NK-92 (cell line): ENCODE results near the gene BCAS3.

Source experiments
- DNase-seq: peaks from one replicate; lab custom pipeline; 2025; ENCODE audit not compliant: unreplicated experiment; lab: John Stamatoyannopoulos, UW

The BCAS3 gene

DNA sequence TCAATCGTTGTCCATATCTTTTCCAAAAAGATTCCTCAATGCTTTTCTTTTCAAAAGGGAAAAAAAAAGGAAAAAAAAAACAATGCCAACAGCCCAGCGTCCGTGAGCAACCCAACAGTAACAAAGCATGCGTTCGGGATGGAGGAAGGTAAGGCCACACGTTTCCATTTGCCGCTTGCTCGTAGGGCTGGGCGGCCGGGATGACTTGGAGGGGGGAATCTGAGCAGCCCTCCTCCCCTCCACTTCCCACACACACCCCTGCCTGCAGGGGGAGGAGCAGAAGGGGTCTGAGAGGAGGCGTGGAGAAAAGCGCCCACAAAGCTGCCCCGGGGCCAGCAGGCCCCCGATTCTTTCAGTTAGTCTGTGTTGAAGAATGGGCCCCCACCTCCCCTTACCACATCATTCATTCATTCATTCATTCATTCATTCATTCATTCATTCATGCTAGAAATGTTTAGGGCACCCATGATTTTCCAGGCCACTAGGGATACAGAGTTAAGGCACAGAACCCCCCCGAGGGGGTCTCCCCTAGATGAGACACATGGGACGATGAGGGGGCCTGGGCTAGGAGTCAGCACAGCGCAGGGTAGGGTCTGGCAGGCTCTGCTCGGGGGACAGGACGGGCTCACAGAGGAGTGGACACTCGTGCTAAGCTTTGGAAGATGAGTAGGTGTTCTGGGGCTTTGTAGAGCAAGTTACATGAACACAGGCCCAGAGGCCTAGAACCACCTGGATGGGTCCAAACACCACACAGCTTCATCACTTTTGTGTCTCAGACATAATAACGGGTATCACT lies 711.1 kb downstream of the BCAS3 start:
- DNase-seq = no peak

DNA sequence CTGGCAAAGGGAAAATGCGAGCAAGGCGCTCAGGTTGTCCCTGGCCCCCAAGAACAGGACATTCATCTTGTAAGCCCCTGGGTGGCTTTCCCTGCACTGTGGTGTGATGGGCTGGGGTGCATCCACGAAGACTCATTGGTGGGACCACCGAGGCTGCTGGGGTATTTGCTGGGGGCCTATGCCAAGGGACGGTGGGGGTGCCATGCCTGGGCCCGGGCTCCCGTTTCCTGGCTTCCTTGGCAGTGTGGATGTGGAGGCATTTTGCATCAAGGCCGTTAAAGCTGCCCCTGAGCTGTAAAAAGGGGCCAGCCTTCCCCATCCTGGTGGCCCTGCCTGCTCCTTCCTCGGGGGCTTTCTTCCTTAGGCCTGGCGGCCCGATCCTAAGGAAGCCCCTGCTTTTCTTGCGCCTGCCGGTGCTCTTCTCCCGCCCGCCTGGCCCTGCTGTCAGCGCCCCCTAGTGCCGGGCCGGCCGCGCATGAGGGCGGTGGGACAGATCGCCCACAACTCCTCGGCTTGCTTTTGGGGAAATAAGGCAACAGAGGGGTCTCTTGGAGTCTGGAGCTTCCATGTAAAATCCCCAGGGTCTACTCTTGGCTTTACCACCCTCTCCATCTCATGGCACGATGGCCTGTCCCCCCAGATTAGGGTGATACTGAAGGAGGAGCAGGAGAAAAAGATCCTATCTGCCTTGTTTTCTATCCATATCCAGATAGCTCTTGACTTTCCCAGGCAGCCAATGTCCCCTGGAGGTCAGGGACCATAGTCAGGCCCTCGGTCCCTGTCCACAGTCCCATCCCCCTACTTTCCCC lies 712.2 kb downstream of the BCAS3 start:
- no peak for DNase-seq

DNA sequence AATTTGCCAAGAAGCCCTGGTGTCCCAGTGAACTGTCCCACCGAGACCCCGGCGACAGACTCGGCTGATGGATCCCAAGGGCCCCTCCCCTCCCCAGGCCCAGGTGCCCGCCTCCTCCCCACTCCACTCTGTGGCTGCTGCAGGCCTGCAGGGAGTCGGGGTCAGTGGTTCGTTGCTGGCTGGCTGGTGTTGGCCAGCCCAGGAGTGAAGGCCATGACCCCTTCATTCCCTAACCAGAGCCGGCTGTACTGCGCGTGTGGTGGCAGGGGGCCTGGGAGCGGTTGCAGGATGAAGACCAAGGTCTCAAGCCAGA lies 712.8 kb downstream of the BCAS3 start:
- no peak for DNase-seq

DNA sequence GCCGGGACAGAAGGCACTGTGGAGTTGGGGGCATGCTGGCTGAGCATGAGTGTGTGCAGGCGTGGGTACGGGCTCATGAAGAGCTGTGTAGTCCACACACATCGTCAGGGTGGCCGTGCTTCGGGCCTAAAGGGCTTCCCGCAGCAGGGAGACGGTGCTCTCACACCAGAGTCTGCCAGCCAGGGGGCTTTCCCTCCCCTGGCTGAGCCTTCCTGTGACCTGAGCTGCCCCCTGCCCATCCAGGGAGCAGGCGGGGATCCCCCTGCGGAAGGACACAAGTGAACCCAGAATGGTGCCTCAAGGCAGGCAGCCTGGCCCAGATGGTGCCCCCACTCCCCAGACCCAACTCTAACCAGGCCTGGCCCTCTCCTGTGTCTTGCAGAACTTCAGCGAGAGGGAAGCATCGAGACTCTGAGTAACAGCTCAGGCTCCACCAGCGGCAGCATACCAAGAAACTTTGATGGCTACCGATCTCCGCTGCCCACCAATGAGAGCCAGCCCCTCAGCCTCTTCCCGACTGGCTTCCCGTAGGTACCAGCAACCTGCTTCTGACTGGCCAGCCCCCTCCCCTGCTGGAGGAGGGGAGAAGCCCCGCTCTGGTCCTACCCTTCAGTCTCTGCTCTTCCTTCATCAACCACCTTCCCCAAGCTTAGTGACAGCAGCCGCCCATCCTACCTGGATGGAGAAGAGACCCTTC lies 714.1 kb downstream of the BCAS3 start:
- DNase-seq = no peak

DNA sequence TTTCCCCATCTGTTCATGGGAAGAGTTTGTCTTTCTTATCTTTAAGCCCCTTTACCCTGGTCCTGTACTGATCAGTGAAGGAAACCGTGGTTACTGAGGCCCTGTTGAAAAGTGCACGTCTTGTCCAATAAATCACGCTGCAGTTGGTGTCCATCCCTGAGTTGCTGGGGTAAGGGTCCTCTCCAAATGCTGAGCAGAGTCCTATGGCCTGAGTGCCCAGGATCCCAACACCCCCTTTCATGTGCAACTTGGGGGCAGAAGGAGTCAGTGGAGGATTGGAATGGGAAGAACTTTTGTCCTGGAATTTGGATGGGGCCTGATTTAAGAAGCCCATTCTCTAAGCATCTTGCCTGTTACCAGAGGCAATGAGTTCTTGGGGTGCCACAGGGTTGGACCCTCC lies 715.0 kb downstream of the BCAS3 start:
- DNase-seq = no peak

DNA sequence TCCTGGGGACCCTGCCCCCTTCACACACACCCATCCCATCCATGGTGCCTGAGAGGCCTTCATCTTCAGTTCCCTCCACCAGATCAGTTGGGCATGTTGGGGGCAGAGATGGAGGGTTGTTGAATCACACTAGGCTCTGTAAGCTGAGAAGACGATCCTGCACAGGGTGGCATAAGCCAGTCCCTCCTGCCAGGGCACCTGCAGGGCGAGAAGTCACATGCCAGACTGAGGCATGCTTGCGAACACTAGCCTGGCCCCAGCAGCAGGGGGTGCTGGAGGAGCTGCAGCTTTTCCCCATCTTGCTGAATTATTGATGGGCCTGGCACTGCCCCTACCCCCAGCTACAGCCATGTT lies 715.9 kb downstream of the BCAS3 start:
- DNase-seq = no peak

DNA sequence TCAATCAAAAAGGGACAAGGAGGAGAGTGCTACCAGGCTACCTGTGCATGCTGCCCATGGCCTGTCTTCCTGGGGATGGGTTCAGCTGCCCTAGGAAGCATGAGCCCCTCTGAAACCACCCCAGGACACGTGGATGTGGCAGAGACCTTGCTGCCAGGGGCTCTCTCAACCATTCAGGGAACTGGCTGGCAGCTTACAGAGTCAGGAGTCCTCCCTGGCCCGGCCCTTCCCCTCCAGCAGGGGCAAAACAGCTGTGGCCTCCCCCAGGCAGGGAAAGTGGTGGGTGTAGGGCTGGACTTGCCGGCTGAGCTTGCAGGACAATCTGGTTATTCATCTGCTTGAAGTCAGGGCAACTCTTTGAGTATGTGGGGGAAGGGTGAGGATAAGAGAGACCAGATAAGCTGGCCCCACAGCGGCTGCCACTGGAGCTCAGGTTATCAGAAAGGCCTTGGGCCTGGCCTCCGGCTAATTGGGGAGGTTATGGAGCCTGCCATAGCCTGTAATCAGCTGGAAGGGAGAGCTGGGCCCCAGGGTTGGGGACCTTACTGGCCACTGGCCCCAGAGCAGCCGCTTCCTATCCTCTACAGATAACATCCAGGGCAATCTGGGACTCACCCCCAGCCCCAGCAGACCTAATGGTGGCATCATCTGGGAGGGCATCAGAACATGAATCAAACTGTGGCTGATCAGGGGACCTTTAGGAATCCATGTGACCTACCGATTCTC lies 716.4 kb downstream of the BCAS3 start:
- no peak for DNase-seq

DNA sequence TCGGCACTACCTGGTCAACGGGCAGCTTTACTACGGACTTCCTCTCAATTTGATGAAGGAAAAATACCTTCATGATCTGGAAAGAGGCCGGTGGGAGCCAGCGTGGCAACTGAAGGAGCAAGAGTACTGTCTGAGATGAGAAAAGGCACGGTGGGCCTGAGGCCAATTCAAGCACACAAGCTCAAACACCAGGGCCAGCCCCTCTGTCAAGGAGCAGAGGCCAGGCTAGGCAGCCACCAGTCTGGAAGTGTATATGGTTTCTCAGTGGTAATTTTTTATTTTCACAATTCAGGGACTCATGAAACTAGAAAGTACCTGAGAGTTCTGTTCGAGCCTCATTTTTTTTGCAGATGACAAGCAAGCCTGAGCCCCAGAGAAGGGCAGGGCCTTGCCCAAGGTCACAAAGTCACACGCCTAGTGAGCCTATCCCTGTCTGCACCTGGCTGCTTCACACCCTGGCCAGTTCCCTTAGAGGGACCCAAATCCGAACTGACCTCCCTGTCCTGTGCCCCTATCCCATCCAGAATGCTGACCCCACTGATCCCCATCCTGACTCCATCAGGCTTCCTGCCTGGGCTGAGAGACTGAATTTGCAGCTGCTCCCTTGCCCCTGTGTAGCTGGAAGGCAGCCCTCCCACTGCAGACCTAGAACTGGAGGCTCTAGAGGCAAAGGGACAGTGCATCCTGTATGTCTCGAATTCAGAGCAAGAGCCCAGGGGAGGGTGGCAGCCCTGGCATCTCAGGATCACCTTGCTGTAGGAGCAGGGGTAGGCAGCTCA lies 717.2 kb downstream of the BCAS3 start:
- DNase-seq = no peak

DNA sequence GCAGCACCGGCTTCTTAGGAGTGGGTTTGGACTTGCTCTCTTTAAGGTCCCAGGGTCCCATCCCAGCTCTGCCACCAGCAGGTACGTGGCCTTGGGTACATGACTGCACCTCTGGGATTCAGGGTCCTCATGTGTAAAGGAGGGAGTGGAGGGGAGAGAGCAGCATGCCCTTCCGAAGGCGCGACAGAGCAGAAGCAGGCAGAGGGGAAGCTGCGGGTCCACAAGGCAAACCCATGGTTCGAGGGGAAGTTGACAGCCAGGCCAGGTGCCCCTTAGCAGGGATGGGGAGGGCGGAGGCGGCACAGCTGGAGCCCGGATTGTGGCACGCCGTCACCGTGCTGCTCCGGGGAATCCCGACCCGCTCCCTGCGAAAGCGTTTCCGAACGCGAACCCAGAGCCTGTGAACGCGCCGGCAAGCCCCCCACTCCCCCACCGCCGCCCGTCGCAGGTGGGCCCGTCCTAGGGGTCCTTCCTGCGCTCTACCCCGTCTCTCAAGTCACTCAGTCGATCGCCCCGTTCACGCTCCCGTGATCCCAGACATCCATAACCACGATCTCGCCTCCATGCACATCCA lies 717.8 kb downstream of the BCAS3 start:
- no peak for DNase-seq

DNA sequence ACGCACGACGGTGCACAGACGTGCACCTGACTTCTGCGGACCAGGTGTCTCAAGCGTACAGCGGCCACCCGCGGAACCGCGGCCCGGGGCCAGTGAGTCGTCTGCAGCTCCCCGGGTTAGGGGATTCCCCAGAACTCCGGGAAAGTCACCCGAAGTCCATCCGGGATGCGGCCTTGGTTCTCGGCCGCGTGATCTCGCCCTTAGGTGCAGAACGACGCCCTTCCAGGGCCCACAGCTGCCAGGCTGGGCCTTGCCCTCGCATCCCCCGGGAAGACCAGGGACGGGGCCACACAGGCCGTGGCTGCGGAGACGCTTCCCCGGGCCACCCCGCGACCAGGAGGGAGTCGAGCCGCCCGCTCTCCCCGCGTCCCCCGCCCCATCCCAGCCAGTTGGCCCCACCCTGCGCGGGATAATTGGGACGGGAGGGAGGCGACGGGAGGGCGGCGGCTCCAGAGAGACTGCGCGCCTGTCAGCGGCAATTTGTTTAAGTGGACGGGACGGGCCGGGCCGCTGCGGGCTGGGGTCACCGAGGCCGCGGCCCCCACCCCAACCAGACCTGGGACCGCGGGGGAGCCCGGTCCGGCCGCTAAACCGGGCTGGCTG lies 718.4 kb downstream of the BCAS3 start:
- no peak for DNase-seq

DNA sequence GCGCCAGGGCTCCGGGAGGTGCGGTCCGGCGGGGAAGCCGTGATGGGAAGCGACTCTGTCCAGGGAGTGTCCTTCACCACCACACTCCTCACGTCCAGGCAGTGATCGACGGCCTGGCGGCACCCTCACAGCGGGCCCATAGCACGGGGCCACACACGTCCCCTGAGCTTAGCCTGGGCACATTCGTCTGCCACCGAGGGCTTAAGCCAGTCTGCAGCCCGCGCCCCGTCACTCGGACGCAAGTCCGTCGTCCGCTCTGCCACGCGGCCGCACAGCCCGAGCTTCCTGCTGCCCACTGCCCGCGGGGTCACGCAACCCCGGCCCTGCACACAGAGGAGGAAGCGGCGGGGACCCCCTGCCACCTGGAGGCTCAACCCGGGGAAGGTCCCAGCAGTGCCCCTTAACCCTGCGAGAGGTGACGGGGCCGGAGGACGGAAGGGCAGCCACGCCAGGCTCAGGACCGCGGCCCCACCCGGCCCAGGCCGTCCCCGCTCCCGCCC lies 719.0 kb downstream of the BCAS3 start:
- DNase-seq = no peak

DNA sequence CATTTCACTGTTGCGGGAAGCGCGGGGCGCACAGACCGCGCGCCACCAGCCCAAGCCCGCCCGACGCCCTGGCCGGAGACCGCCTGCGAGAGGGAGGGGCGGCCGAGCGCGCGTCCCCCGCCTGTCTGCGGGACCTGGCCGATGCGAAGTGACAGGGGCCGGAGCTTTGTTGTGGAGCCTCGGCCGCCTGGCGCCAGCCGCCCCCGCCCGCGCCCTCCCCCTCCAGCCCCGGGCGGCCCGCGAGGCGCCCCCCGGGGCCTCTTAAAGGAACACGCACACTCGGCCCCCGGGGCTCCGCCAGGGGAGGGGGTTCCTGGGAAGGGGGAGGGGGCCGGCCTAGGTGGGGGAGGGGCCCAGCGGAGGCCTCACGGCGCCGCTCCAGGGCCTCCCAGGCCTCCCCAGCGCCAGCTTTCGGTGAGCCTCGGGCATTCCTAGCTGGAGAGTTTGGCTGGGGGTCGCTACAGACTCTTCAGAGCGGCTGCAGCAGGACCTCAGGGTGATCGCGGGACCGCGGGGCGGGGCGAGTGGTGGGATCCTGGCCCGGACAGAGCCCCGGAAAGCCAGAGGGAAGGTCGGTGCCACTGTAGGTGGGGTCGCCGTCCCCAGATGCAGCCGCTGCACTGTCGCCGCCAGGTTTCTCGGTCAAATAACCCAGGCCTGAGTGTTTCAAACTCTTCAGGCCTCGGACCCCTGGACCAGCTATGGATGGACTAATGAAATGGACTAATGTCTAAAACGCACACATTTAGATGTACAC lies 719.6 kb downstream of the BCAS3 start:
- DNase-seq = no peak

DNA sequence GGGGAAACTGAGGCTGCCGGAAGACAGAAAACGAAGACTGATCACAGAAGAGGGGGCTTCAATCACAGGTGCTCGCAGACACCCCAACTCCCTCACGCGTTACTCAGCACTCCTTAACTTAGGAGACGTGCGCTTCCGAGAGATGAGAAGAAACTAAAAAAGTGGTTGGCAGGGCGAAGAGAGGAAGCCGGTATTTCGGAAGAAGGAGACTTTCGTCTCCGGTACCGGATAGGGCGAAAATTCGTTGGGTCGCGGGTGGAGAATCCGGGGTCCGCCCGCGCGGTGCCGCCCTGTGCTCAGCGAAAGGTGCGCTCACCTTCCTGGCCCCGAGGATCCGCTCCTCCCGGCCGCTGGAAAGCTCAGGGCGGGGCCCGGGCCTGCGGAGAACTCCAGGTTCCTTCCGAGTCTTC lies 721.1 kb downstream of the BCAS3 start:
- no peak for DNase-seq

DNA sequence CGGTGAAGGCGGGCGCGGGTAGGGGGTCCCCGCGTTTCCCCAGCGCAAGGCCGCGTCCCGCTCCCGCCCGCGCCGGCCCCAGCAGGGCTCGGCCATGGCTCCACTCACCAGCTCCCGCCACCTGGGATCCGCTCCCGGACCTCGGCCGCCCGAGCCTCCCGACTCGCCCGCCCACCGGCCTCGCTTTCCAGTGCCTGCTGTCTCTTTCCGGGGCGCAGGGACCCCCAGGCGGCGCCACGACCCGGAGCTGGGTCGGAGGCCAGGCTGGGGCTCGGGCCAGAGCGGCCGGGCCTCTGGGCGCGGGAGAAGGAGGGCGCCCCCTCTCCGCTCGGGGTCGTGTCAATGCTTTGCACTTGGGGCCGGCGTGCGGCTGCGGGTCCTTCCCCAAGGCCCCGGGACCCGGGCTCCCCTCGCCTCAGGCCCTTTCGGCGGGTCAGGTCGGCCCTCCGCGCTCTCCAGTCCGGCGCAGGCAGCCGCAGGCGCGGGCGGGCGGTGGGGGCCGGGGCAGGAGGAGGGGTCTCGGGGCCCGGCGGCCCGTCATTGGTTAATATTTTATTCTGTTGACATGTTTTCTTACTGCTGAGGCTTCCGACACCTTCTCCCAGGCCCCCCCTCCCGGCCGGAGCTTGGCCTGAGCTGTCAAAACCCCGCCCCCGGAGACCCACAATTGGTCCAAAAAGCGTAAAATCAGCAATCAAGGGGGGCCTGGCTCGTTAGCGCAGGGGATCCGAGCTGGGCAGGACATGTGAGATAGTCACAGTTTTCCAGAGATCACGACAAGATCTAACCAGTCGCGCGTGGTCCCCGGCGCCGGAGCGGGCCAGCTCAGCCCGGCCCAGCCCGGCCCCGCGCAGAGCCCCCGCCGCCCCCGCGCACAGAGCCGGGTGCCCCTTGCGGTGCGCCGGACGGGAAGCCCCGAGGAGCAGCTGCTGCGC lies 721.7 kb downstream of the BCAS3 start, which contains the start of gene TBX2:
TBX2 (plus strand) TSS at position 713 of the 935 bp plus-strand sequence. CDS start 334 bp downstream, outside the sequence.
- DNase-seq = no peak

DNA sequence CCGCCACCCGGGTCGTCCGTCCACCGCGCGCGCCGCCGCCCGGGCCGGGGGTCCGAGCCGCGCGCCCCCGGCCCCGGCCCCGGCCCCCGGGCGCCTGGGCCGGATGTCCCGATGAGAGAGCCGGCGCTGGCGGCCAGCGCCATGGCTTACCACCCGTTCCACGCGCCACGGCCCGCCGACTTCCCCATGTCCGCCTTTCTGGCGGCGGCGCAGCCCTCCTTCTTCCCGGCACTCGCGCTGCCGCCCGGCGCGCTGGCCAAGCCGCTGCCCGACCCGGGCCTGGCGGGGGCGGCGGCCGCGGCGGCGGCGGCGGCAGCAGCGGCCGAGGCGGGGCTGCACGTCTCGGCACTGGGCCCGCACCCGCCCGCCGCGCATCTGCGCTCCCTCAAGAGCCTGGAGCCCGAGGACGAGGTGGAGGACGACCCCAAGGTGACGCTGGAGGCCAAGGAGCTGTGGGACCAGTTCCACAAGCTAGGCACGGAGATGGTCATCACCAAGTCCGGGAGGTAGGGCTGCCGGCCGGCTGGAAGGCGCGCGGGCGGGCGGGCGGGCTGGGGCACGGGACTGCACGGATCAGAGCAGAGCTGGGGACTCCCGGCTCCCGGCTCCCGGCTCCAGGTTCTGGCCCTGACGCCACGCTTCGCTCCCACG lies 722.5 kb downstream of the BCAS3 start:
- DNase-seq = no peak

DNA sequence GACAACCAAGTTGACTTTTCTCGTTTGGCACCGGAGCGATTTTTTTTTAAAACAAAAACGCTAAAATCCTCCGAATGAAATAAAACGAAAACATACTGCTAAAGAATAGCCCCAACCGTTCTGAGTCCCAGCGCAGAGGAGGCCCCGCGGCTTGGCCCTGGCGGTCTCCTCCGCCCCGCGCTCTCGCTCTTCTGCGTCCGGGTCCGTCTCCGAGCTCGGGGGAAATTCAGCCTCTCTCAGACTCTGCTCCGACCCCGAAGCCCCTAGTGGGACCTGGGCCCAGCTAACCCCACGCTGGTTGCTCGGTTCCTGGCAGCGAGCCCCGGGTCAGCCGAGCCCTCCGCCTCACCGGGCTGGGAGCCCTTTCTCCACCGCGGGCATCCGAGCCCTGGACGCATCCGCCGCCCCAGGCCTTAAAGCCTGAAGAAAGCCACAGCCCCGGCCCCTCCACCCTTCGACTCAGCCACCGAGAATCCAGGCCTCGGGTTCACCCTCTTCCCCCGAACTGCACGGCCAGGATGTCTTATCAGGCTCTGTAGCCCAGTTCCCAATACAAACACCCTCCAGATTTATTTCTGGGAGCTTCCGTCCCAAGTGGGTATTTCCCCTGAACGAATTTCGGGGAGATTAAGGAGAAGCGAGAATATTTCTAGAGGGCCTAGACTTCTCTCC lies 723.2 kb downstream of the BCAS3 start:
- DNase-seq = no peak
